ENCODE results near the gene AMBRA1. TPM values are rescaled to one million over a fixed set of nuclear protein-coding genes. Genes with fewer than 3 reads are reported as not detected.

AMBRA1 gene
- polyA plus RNA-seq, 1 of the 3 experiments (the other 2 are of a cell fraction): 10.4 TPM

DNA sequence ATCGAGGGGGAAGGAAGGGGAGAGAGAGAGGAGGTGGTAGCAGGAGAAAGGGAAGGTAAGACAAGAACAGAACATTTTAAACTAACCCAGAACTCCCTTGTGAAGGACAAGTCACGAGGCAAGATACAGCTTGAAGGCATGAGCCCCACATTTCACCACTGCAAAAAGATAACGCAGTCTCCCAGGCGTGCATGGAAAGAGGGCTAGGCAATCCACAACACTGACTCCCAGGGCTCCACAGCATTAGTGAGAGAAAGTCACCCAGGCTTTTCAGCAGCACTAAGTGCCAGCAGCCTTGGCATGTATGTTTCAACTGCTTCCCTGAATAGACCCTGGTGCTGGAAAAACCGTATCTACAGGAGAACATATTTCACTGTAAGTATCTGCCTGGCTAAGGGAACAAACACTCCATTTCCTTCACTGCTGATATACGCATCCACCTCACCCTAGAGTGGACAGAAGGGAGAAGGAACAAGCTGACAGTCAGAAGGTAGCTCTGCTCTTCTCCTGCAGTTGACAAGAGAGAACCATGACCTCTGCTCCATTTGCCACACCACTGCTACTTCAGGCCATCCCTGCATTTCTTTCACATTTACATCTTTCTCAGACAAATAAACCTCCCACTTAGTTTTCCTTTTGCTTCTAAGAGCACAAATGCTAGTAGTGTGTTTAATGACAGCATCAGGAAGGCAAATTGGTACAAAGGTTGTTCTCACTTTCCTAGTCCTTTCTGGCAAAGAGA is 87.9 kb downstream of the AMBRA1 start:
- Histone ChIP-seq H4K20me1 (ENCODE audit: insufficient read depth) (0 out of 2 replicates have a peak, but pooled peaks cover 10% of the 10 kb centered on the region), H3K79me2 (ENCODE audit: insufficient read depth) (peaks cover 4% of the 10 kb centered on the region; the same call in 1 of the 2 replicates), H3K36me3 (replicated peaks in 1 of 2; ENCODE audit: control insufficient read depth in 1 of 2, insufficient read depth in 2 of 2, low read length in 1 of 2) (peaks cover 23 to 27% of the 10 kb centered on the region in 2 experiments), H3K9ac (no peak overlapping the region), H3K9me2 (no peaks in the 10 kb centered on the region), H3K9me3 (no peaks in the 10 kb centered on the region), H3K27me3 (ENCODE audit: insufficient read depth) (no peaks in the 10 kb centered on the region), H3F3A (replicated peaks; ENCODE audit: insufficient read depth) (no peaks in the 10 kb centered on the region), H3K4me3 (ENCODE audit: low read depth in 2 of 2, low read length in 1 of 2) (no peak overlapping the region), H3K4me1 (ENCODE audit: control insufficient read depth in 1 of 2, insufficient read depth in 2 of 2, low read depth in 1 of 2, low read length in 1 of 2) (peaks cover 0 to 9% of the 10 kb centered on the region in 2 experiments; a peak in 1 of 4 replicates), H3K27ac (ENCODE audit: low read depth in 2 of 2, low read length in 1 of 2) (no peak overlapping the region), H2AFZ (ENCODE audit: low read depth) (no peak overlapping the region), H3K4me2 (no peak overlapping the region)
- ChIA-PET POLR2A (no interaction called here), CTCF (interaction anchor here (1.6 to 9.7 kb wide), 4 partner anchors 16 to 116 kb away, joined by 6 to 63 read pairs (median 14); partner anchors contain the start of gene CHRM4)
- no peak for DNase-seq
- TF ChIP-seq, protein P1, sequence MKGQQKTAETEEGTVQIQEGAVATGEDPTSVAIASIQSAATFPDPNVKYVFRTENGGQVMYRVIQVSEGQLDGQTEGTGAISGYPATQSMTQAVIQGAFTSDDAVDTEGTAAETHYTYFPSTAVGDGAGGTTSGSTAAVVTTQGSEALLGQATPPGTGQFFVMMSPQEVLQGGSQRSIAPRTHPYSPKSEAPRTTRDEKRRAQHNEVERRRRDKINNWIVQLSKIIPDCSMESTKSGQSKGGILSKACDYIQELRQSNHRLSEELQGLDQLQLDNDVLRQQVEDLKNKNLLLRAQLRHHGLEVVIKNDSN (IDR thresholded peaks at IDR 0.05; ENCODE audit: borderline replicate concordance, low read depth): no peak
- no peak for TF ChIP-seq NRF1 (IDR thresholded peaks at IDR 0.05; ENCODE audit: low read depth, low read length)
- no peak for TF ChIP-seq FOXJ3 (CRISPR knock-in tag; IDR thresholded peaks at IDR 0.05)
- no peak for TF ChIP-seq SMC3 (IDR thresholded peaks at IDR 0.05; ENCODE audit: low read depth, low read length)
- TF ChIP-seq NFIC (IDR thresholded peaks at IDR 0.05; ENCODE audit: borderline replicate concordance): no peak
- 89% methylated on average over 6 of the region's 6 CpGs for WGBS (ENCODE audit: low lambda C conversion rate)

DNA sequence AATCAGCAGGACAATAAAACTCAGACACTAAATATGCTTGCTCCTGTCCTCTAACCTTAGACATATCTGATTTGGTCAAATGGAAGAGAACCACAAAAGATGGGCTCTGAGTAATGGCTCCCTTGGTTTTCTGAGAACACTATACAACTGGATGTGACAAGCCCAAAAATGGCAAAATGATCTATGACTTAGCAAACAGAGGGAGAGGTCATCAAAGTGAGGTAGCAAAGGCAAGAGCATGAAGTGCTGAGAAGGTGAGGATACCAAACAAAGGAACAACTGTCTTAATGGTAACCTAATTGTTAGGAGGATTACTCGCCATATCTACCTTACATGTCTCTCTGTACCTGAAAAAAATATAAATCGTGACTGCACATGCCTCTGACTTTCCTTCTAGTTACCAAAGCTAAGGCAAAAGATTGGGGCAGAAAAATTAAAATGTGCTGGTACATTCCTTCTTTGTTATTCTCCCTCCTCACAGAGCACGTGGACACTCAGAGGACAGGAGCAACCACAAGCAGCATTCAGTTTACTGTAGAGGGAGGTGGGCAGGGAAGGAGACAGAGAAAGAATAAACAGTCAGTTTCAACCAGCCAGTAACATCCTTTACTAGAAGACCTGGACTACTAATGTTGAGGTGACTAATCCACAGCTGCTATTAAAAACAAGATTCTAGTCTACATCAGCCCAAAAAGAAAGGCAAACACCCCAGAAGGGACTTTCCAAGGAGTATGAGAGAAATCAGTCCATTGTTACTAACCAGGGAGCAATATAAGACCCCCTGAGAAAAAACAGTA is 88.8 kb downstream of the AMBRA1 start:
- no peaks in the 10 kb centered on the region for H3K9me3 ChIP-seq

More for the DNA sequence above, 88.8 kb downstream of the AMBRA1 start:
- DNase-seq: no peak
- Histone ChIP-seq H3K36me3 (replicated peaks in 1 of 2; ENCODE audit: control insufficient read depth in 1 of 2, insufficient read depth in 2 of 2, low read length in 1 of 2) (peaks cover 23 to 27% of the 10 kb centered on the region in 2 experiments), H3K27me3 (ENCODE audit: insufficient read depth) (no peaks in the 10 kb centered on the region), H3K9ac (no peak overlapping the region), H3K79me2 (ENCODE audit: insufficient read depth) (peaks cover 4% of the 10 kb centered on the region; the same call in 1 of the 2 replicates), H3K4me1 (ENCODE audit: control insufficient read depth in 1 of 2, insufficient read depth in 2 of 2, low read depth in 1 of 2, low read length in 1 of 2) (peaks cover 0 to 9% of the 10 kb centered on the region in 2 experiments; a peak in 1 of 4 replicates), H3K27ac (ENCODE audit: low read depth in 2 of 2, low read length in 1 of 2) (no peak overlapping the region), H2AFZ (ENCODE audit: low read depth) (no peak overlapping the region), H3F3A (replicated peaks; ENCODE audit: insufficient read depth) (no peaks in the 10 kb centered on the region), H3K4me2 (no peak overlapping the region; the same call in 1 of the 2 replicates), H3K9me2 (no peaks in the 10 kb centered on the region), H3K4me3 (ENCODE audit: low read depth in 2 of 2, low read length in 1 of 2) (no peak overlapping the region), H4K20me1 (ENCODE audit: insufficient read depth) (0 out of 2 replicates have a peak, but pooled peaks cover 10% of the 10 kb centered on the region)
- CTCF ChIA-PET: interaction anchor here (0.8 to 9.7 kb wide), 5 partner anchors 13 to 113 kb away, joined by 4 to 63 read pairs (median 6); partner anchors contain the start of gene CHRM4
- POLR2A ChIA-PET: no interaction called here
- WGBS (ENCODE audit: low lambda C conversion rate): 90% methylated on average over 3 of the region's 3 CpGs
- TF ChIP-seq CHD2 (IDR thresholded peaks at IDR 0.05; ENCODE audit: low read length, partially characterized antibody) (no peak), TEAD4 (IDR thresholded peaks at IDR 0.05; ENCODE audit: borderline replicate concordance, insufficient read depth) (no peak), RFX5 (IDR thresholded peaks at IDR 0.05; ENCODE audit: low read length) (no peak), FOXJ3 (CRISPR knock-in tag; IDR thresholded peaks at IDR 0.05) (no peak), ELF1 (IDR thresholded peaks at IDR 0.05) (no peak), EZH2phosphoT487 (IDR thresholded peaks at IDR 0.05; ENCODE audit: borderline replicate concordance, low read depth) (no peak), MEF2A (IDR thresholded peaks at IDR 0.05; ENCODE audit: borderline replicate concordance, low read depth) (no peak), TCF12 (IDR thresholded peaks at IDR 0.05) (no peak)
- TF ChIP-seq, protein P2, sequence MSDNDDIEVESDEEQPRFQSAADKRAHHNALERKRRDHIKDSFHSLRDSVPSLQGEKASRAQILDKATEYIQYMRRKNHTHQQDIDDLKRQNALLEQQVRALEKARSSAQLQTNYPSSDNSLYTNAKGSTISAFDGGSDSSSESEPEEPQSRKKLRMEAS (IDR thresholded peaks at IDR 0.05; ENCODE audit: low read depth): no peak
- TF ChIP-seq, protein P3, sequence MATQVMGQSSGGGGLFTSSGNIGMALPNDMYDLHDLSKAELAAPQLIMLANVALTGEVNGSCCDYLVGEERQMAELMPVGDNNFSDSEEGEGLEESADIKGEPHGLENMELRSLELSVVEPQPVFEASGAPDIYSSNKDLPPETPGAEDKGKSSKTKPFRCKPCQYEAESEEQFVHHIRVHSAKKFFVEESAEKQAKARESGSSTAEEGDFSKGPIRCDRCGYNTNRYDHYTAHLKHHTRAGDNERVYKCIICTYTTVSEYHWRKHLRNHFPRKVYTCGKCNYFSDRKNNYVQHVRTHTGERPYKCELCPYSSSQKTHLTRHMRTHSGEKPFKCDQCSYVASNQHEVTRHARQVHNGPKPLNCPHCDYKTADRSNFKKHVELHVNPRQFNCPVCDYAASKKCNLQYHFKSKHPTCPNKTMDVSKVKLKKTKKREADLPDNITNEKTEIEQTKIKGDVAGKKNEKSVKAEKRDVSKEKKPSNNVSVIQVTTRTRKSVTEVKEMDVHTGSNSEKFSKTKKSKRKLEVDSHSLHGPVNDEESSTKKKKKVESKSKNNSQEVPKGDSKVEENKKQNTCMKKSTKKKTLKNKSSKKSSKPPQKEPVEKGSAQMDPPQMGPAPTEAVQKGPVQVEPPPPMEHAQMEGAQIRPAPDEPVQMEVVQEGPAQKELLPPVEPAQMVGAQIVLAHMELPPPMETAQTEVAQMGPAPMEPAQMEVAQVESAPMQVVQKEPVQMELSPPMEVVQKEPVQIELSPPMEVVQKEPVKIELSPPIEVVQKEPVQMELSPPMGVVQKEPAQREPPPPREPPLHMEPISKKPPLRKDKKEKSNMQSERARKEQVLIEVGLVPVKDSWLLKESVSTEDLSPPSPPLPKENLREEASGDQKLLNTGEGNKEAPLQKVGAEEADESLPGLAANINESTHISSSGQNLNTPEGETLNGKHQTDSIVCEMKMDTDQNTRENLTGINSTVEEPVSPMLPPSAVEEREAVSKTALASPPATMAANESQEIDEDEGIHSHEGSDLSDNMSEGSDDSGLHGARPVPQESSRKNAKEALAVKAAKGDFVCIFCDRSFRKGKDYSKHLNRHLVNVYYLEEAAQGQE (IDR thresholded peaks at IDR 0.05; ENCODE audit: low read depth, low read length): no peak
